ENCODE results near the gene PORCN. TPM values are rescaled to one million over a fixed set of nuclear protein-coding genes. Genes with fewer than 3 reads are reported as not detected.

PORCN gene
- total RNA-seq, 1 experiment from 2014 or later, result 4.6 TPM

GRCh38 chrX:48514126-48514806 lies 5.5 kb downstream of the PORCN start:
- Mint-ChIP-seq H3K9me3 (ENCODE audit: unreplicated experiment) (no peaks in the 10 kb centered on the region), H3K36me3 (ENCODE audit: insufficient read depth, unreplicated experiment) (peaks cover 7% of the 10 kb centered on the region), H3K27me3 (ENCODE audit: insufficient read depth, unreplicated experiment) (no peaks in the 10 kb centered on the region), H3K4me3 (ENCODE audit: unreplicated experiment) (no peak overlapping the region), H3K27ac (ENCODE audit: unreplicated experiment) (no peak overlapping the region), H3K4me1 (ENCODE audit: low read depth, unreplicated experiment) (no peaks in the 10 kb centered on the region)
- H3K36me3 ChIP-seq (ENCODE audit: control insufficient read depth, insufficient read depth, low read length), result no peaks in the 10 kb centered on the region
- BruUV-seq (replicated peaks), result no TSS peak
- intact Hi-C loops (cut with micrococcal nuclease; ENCODE audit: unreplicated experiment), result no loop called here
- CTCF ChIA-PET, result no interaction called here
- POLR2A ChIA-PET, result no interaction called here
- H3K9me3 ChIP-seq, result no peaks in the 10 kb centered on the region
- no peaks in the 10 kb centered on the region for H3K4me1 ChIP-seq
- H3K27me3 ChIP-seq (replicated peaks; ENCODE audit: control insufficient read depth, insufficient read depth, low read length), result no peaks in the 10 kb centered on the region
- no peak overlapping the region for H3K4me3 ChIP-seq (ENCODE audit: low read depth, low read length)
- DNase-seq, result no peak
- TF ChIP-seq CTCF (IDR thresholded peaks at IDR 0.05; ENCODE audit: insufficient read depth in 1 of 2, low read depth in 1 of 2, low read length in 1 of 2, severe bottlenecking in 1 of 2, unreplicated experiment in 1 of 2), result no peak

GRCh38 chrX:48514868-48515460 lies 6.2 kb downstream of the PORCN start:
- no peak overlapping the region for H3K4me3 ChIP-seq (ENCODE audit: low read depth, low read length)
- intact Hi-C loops (cut with micrococcal nuclease; ENCODE audit: unreplicated experiment), result no loop called here
- no peaks in the 10 kb centered on the region for H3K36me3 ChIP-seq (ENCODE audit: control insufficient read depth, insufficient read depth, low read length)
- peaks cover 4% of the 10 kb centered on the region for H3K36me3 Mint-ChIP-seq (ENCODE audit: insufficient read depth, unreplicated experiment)
- no peak overlapping the region for H3K4me3 Mint-ChIP-seq (ENCODE audit: unreplicated experiment)
- no peak overlapping the region for H3K27ac Mint-ChIP-seq (ENCODE audit: unreplicated experiment)
- no peaks in the 10 kb centered on the region for H3K27me3 Mint-ChIP-seq (ENCODE audit: insufficient read depth, unreplicated experiment)
- no peaks in the 10 kb centered on the region for H3K4me1 ChIP-seq
- H3K4me1 Mint-ChIP-seq (ENCODE audit: low read depth, unreplicated experiment), result no peaks in the 10 kb centered on the region
- DNase-seq, result no peak
- BruUV-seq (replicated peaks), result no TSS peak
- H3K9me3 ChIP-seq, result no peaks in the 10 kb centered on the region
- no peak for TF ChIP-seq CTCF (IDR thresholded peaks at IDR 0.05; ENCODE audit: insufficient read depth in 1 of 2, low read depth in 1 of 2, low read length in 1 of 2, severe bottlenecking in 1 of 2, unreplicated experiment in 1 of 2)
- ChIA-PET POLR2A (no interaction called here), CTCF (no interaction called here)
- no peaks in the 10 kb centered on the region for H3K9me3 Mint-ChIP-seq (ENCODE audit: unreplicated experiment)
- no peaks in the 10 kb centered on the region for H3K27me3 ChIP-seq (replicated peaks; ENCODE audit: control insufficient read depth, insufficient read depth, low read length)

GRCh38 chrX:48515842-48516241 lies 7.0 kb downstream of the PORCN start:
- Histone ChIP-seq H3K36me3 (ENCODE audit: control insufficient read depth, insufficient read depth, low read length) (no peaks in the 10 kb centered on the region), H3K4me3 (ENCODE audit: low read depth, low read length) (no peak overlapping the region), H3K9me3 (no peaks in the 10 kb centered on the region), H3K4me1 (no peaks in the 10 kb centered on the region), H3K27me3 (replicated peaks; ENCODE audit: control insufficient read depth, insufficient read depth, low read length) (no peaks in the 10 kb centered on the region)
- intact Hi-C loops (cut with micrococcal nuclease; ENCODE audit: unreplicated experiment), result no loop called here
- Mint-ChIP-seq H3K27ac (ENCODE audit: unreplicated experiment) (no peak overlapping the region), H3K4me1 (ENCODE audit: low read depth, unreplicated experiment) (peaks cover 5% of the 10 kb centered on the region), H3K4me3 (ENCODE audit: unreplicated experiment) (no peak overlapping the region), H3K27me3 (ENCODE audit: insufficient read depth, unreplicated experiment) (no peaks in the 10 kb centered on the region), H3K36me3 (ENCODE audit: insufficient read depth, unreplicated experiment) (peaks cover 4% of the 10 kb centered on the region), H3K9me3 (ENCODE audit: unreplicated experiment) (no peaks in the 10 kb centered on the region)
- CTCF ChIA-PET, result no interaction called here
- no TSS peak for BruUV-seq (replicated peaks)
- POLR2A ChIA-PET, result no interaction called here
- no peak for DNase-seq
- TF ChIP-seq CTCF (IDR thresholded peaks at IDR 0.05; ENCODE audit: insufficient read depth in 1 of 2, low read depth in 1 of 2, low read length in 1 of 2, severe bottlenecking in 1 of 2, unreplicated experiment in 1 of 2), result no peak

Measured in Caco-2 (cell line).